Activated CD8-positive, alpha-beta memory T cell treated with anti-CD3 and anti-CD28 coated beads, Interleukin-2, amount 10 ng/mL, durations not matched to agents 7 days and 5 days (primary cell): Measurements from ENCODE around the gene MARCOL. TPM values are rescaled to one million over a fixed set of nuclear protein-coding genes. Genes with fewer than 3 reads are reported as not detected.

Experiments
- ATAC-seq: fragments of 150-1000 bp; cut with Tn5 transposase; one replicate; pipeline ENCODE4 v1.10.0; 2021; ENCODE audit warnings: moderate library complexity
- CTCF ChIA-PET: fragments of 350-600 bp; sonication (Branson Sonifier 250); formaldehyde crosslinking; loops from one replicate; lab custom pipeline; 2021; ENCODE audit warnings: antibody characterized with exemption; lab: Charles Lee
- DNase-seq: peaks from one replicate; pipeline ENCODE4 v3.0.0-alpha.2; 2020
- H3K27ac Mint-ChIP-seq: one replicate; pipeline ENCODE4 v1.8.0; 2021; ENCODE audit warnings: mild to moderate bottlenecking, mixed read lengths
- H3K27me3 Mint-ChIP-seq: one replicate; pipeline ENCODE4 v1.8.0; 2021; ENCODE audit warnings: mixed read lengths
- H3K36me3 Mint-ChIP-seq: one replicate; pipeline ENCODE4 v1.8.0; 2021; ENCODE audit warnings: mild to moderate bottlenecking, mixed read lengths
- H3K4me1 Mint-ChIP-seq: one replicate; pipeline ENCODE4 v1.8.0; 2021; ENCODE audit warnings: mixed read lengths
- H3K4me3 Mint-ChIP-seq: one replicate; pipeline ENCODE4 v1.8.0; 2021; ENCODE audit warnings: mild to moderate bottlenecking, moderate library complexity, mixed read lengths
- H3K9me3 Mint-ChIP-seq: one replicate; pipeline ENCODE4 v1.8.0; 2022; ENCODE audit warnings: low read depth, mixed read lengths
- total RNA-seq, 2 experiments: library from RNA; stranded (reverse); gene quantifications; one replicate each; pipeline ENCODE4 v1.2.3, GENCODE V29; 2021

The MARCOL gene, protein sequence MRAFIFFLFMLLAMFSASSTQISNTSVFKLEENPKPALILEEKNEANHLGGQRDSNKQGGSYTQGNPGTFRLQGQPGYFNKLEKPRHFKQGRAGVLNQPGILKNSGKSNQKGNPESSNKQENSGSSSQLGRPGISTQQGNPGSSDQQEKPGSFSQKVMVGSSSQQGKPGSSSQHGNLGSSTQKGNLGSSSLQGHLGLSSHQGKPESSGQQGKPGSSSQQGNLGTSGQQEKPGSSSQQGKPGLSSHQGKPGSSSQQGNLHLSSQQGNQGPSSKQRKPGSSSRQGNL
- total RNA-seq = not detected

DNA sequence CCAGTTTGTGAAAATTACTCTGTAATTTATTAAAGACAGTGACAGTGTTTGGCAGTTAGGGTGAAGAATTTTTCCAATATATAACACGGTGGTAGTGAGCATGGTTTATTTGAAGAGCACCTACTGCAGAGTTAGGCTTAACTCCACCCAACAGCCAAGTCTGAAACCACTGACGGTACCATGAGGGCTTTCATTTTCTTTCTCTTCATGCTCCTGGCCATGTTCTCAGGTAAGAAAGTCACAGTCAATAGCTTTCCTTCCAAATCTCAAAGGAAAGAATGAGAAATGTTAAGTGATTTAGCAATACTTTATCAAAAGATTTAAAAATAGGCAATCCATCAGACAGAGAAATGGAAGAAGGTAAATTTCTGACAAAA is at the start of gene MARCOL:
MARCOL (plus strand) TSS at position 108 of the 377 bp plus-strand sequence; CDS start at position 181, 73 bp downstream.
- CTCF ChIA-PET = no interaction called here
- Mint-ChIP-seq H3K4me3 (no peak within 1 kb of the TSS), H3K9me3 (no peaks in the 10 kb centered on the region), H3K4me1 (no peaks in the 10 kb centered on the region), H3K36me3 (no peaks in the 10 kb centered on the region), H3K27ac (no peak within 1 kb of the TSS), H3K27me3 (no peaks in the 10 kb centered on the region)
- ATAC-seq (no peak), DNase-seq (no peak)

DNA sequence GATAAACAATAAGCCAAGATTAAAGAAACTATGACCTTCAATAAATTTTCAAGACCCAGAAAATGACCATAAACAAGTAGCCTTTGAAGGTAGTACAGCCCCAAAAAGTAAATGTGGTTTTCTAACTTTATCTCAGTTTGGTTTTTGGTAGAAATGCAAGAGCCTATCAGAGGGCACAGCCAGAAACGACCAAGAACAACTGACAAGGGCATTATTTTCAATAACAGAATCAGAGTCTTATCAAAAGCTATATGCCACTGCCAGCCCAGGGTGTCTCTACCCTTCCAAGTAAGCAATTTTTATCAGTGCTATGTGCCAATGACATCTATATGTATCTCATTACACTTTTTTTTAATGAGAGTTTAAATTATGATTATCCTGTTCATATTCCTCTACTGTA is 47.3 kb upstream of the MARCOL start:
- no peak for ATAC-seq
- CTCF ChIA-PET = interaction anchor here (1.1 kb wide), 1 partner anchor 540 kb away, joined by 5 read pairs; no protein-coding TSS in a partner anchor
- Mint-ChIP-seq H3K36me3 (peaks cover 3% of the 10 kb centered on the region), H3K4me1 (peaks cover 11% of the 10 kb centered on the region), H3K4me3 (no peak overlapping the region), H3K27ac (no peak overlapping the region), H3K27me3 (peaks cover 11% of the 10 kb centered on the region), H3K9me3 (no peaks in the 10 kb centered on the region)
- DNase-seq = no peak

DNA sequence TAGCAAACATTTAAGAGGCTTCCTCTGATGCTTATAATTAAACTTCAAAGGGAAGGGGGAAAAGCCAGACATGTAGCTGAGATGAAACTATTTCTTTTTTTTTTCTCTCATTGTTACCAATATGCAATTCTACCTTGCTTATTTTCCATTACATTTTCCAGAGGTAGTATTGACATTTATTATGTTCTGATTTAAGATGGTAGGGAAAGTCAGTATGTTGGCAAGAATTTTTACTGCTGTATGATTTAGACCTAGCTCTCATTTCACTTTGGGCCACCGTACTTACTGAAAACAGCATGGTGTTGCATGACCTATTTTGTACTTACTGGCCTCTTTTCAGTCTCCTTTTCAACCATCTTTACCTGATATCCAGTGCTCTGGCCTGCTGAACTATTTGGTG is 45.1 kb upstream of the MARCOL start:
- CTCF ChIA-PET = no interaction called here
- H3K9me3 Mint-ChIP-seq = no peaks in the 10 kb centered on the region
- H3K36me3 Mint-ChIP-seq = no peaks in the 10 kb centered on the region
- DNase-seq = no peak
- H3K27ac Mint-ChIP-seq = no peak overlapping the region
- H3K4me1 Mint-ChIP-seq = peaks cover 3% of the 10 kb centered on the region
- no peak for ATAC-seq
- H3K27me3 Mint-ChIP-seq = peaks cover 20% of the 10 kb centered on the region
- H3K4me3 Mint-ChIP-seq = no peak overlapping the region

DNA sequence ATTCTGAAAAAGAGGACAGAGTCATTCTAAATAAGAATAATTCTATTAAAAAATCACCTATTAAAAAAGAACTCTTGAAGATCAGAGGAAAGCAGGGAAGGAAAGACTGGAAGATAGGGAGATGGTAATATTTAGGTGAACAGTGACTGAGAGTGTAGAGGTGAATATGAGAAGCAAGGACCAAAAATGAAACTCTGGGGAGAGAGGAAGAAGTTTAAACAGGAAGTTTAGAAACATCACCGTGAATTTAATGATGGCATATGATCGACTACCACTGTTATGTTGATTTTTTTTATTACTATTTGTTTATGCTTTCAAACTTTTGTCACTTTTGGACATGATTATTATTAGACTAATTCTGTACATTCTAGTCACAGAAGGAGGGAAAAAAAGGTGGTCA is 37.2 kb upstream of the MARCOL start:
- Mint-ChIP-seq H3K9me3 (no peaks in the 10 kb centered on the region), H3K27me3 (peaks cover 24% of the 10 kb centered on the region), H3K27ac (no peak overlapping the region), H3K4me1 (peaks cover 3% of the 10 kb centered on the region), H3K36me3 (no peaks in the 10 kb centered on the region), H3K4me3 (no peak overlapping the region)
- CTCF ChIA-PET = no interaction called here
- DNase-seq (no peak), ATAC-seq (no peak)

DNA sequence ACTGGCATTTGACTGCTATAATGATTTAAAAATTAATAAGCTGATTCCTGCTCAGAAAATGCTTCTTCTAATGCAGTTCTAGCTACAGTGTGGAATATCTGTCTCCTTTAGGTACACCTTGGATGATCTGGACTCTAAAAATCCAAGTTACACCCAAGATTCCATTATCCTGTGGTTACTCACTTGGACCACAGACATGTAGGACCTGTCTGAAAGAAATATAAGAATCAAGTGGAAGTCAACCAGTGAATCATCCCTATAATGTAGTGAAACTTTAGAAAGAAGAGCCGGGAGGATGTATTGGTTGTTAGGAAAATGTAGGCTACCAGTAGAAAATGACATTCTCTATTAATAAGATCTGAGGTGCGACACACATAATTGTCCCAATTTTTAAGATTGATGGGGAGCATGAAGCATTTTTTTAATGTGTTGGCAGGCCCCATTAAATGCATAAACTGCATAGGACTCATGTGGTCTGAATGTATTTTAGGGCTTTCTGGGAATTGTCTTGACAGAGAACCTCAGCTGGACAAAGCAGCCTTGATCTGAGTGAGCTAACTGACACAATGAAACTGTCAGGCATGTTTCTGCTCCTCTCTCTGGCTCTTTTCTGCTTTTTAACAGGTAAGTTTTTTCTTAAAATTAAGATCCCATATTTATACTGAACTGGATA is 35.7 kb upstream of the MARCOL start, which contains the start of gene SPINK6:
SPINK6 (plus strand) TSS at position 512 of the 673 bp plus-strand sequence; CDS start at position 567, 55 bp downstream.
- H3K27ac Mint-ChIP-seq = no peak within 1 kb of the TSS
- no peaks in the 10 kb centered on the region for H3K9me3 Mint-ChIP-seq
- no peak within 1 kb of the TSS for H3K4me3 Mint-ChIP-seq
- DNase-seq = no peak
- ATAC-seq = no peak
- no peaks in the 10 kb centered on the region for H3K36me3 Mint-ChIP-seq
- peaks cover 18% of the 10 kb centered on the region for H3K27me3 Mint-ChIP-seq
- H3K4me1 Mint-ChIP-seq = peaks cover 3% of the 10 kb centered on the region
- CTCF ChIA-PET = no interaction called here

DNA sequence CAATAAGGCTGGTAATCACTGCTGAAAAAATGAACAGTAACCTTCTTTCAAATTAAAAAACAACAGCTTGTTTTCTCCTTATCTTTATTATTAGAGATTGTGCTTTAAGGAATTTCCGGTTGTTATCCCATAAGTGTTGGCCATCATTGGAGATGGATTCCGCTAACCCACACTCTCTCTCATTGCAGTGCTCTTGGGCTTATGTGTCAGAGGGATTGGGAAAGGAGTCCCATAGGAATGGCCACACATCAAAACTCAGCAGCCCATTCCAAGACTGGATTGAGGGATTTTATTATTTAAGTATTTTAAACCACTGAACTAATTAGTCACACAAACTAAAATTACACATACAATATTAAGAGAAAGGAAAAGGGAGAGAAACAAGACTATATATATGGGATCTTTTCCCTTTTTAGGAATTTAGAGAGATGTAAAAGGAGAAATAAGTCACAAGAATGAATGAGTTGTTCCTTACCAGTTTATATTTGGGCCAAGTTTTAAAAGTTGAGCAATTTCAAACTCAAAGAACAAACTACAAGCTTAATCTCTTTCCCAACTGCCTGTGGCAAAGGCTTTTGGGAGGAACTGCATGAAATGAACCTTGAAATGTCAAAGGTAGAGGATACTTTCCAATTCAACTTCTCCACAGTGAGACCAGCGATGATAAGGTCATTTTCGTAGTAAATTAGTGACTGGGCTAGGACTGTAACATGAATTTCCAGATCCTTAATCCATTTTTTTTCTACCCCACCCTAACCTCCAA is 33.1 kb upstream of the MARCOL start:
- DNase-seq (no peak), ATAC-seq (no peak)
- Mint-ChIP-seq H3K4me1 (peaks cover 3% of the 10 kb centered on the region), H3K9me3 (no peaks in the 10 kb centered on the region), H3K27ac (no peak overlapping the region), H3K36me3 (no peaks in the 10 kb centered on the region), H3K27me3 (peaks cover 8% of the 10 kb centered on the region), H3K4me3 (no peak overlapping the region)
- CTCF ChIA-PET = no interaction called here

DNA sequence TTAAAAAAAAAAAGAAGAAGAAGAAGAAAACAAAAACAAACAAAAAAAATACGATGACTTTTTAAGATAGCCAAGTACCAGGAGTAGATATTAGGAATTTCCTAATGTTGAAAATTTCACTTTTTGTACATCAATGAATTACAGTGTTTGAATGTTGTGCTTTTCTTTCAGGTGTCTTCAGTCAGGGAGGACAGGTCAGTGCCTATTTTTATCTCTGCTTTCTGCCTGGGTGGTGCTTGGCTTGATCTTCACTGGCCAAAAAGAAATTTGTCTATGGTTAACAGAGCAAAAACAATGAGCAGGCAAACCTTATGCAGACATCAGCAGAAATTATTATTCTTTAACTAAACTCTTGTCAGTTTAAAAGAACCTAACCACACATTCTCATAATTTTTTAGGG is 32.5 kb upstream of the MARCOL start:
- Mint-ChIP-seq H3K4me1 (peaks cover 3% of the 10 kb centered on the region), H3K36me3 (no peaks in the 10 kb centered on the region), H3K27me3 (peaks cover 8% of the 10 kb centered on the region), H3K27ac (no peak overlapping the region), H3K4me3 (no peak overlapping the region), H3K9me3 (no peaks in the 10 kb centered on the region)
- DNase-seq = no peak
- ATAC-seq = no peak
- CTCF ChIA-PET = no interaction called here

DNA sequence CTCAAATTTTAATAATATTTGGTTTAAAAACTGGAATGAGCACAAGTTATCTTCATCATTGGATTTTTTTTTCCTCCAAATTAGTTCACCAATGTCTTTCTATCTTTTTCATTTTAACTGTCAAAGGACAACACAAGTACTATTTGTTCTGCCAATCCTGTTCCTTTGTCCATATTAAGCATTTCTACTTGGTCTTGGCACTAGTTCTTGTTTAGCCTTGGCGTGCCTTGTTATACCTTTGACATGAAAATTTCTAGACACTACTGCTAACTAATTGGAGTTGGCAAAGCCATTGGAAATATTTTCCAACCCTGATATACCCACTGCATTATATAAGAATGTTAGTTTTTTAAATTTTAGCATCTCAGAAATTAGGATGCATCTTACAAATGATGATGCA is 31.7 kb upstream of the MARCOL start:
- no peaks in the 10 kb centered on the region for H3K9me3 Mint-ChIP-seq
- no peak for ATAC-seq
- H3K27me3 Mint-ChIP-seq = peaks cover 7% of the 10 kb centered on the region
- no peak overlapping the region for H3K27ac Mint-ChIP-seq
- CTCF ChIA-PET = no interaction called here
- no peak overlapping the region for H3K4me3 Mint-ChIP-seq
- no peak for DNase-seq
- H3K36me3 Mint-ChIP-seq = no peaks in the 10 kb centered on the region
- H3K4me1 Mint-ChIP-seq = no peaks in the 10 kb centered on the region

DNA sequence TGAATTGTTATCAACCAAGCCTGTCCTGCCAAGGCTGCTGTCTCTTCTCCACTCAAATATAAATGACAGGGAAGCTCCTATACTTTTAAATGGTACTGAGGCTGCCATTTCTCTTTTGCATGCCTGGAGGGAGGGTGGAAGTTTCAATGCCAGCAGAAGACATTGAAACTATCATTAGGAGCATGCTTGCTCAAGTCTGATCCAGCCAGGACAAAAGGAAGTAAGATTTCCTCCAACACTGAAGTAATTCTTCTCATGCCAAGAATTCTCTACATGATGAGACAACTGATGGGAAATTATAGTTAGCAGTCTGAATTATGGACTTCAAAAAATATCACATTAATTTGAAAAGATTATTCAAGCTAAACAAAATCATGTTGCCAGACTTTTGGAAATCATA is 30.1 kb upstream of the MARCOL start:
- Mint-ChIP-seq H3K4me1 (no peaks in the 10 kb centered on the region), H3K36me3 (no peaks in the 10 kb centered on the region)

DNA sequence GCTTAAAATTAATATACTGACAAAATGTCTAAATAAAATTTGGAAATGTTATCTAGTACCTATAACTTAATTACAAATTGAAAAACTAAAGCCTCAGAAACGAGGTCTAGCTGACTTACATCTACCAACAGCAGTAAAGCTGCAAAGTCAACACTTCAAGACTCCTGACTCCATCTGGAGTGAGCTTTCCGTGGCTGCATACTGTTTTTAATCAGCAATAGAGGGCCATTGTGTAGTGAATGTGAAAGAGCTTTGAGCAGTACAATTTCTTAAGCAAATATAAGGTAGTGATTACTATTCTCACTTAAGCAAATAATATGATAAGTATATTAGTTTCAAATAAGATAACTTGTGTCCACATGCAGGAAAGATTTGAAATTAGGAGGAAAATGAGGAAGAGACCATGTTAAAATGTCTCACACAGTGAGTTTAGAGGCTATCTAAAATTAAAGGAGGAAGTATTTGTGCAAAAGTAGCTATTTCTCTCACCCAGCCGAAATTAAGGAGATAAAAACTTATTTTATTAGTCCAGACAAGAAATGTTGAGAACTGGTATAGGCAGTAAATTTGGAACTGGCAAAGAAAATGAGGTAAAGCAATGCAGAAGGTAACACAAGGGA is 29.1 kb upstream of the MARCOL start:
- Mint-ChIP-seq H3K9me3 (no peaks in the 10 kb centered on the region), H3K27me3 (peaks cover 6% of the 10 kb centered on the region), H3K27ac (no peak overlapping the region), H3K36me3 (no peaks in the 10 kb centered on the region), H3K4me3 (no peak overlapping the region), H3K4me1 (no peaks in the 10 kb centered on the region)
- CTCF ChIA-PET = no interaction called here
- ATAC-seq (no peak), DNase-seq (no peak)

More for the DNA sequence above, 30.1 kb upstream of the MARCOL start:
- Mint-ChIP-seq H3K27ac (no peak overlapping the region), H3K27me3 (peaks cover 9% of the 10 kb centered on the region), H3K4me3 (no peak overlapping the region), H3K9me3 (no peaks in the 10 kb centered on the region)
- no peak for DNase-seq
- ATAC-seq = no peak
- CTCF ChIA-PET = no interaction called here

DNA sequence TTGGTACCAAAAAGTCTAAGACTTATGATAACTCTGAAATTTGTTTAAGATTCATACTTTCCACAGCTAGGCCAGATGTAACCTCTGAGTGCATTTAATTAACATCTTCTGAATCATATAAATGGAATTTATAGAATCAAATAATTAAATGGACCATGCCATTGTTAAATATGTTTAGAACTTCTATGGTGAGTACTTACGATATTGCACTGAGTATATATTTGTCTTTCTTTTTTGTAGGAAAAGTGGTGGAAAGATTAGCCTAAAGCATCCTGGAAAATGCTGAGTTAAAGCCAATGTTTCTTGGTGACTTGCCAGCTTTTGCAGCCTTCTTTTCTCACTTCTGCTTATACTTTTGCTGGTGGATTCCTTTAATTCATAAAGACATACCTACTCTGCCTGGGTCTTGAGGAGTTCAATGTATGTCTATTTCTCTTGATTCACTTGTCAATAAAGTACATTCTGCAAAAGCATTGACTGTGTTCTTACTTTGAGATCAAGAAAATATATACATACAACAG is 23.6 kb upstream of the MARCOL start:
- H3K9me3 Mint-ChIP-seq = peaks cover 3% of the 10 kb centered on the region
- H3K36me3 Mint-ChIP-seq = no peaks in the 10 kb centered on the region
- CTCF ChIA-PET = no interaction called here
- DNase-seq = no peak
- peaks cover 2% of the 10 kb centered on the region for H3K27me3 Mint-ChIP-seq
- no peak overlapping the region for H3K27ac Mint-ChIP-seq
- ATAC-seq = no peak
- no peak overlapping the region for H3K4me3 Mint-ChIP-seq
- H3K4me1 Mint-ChIP-seq = no peaks in the 10 kb centered on the region

DNA sequence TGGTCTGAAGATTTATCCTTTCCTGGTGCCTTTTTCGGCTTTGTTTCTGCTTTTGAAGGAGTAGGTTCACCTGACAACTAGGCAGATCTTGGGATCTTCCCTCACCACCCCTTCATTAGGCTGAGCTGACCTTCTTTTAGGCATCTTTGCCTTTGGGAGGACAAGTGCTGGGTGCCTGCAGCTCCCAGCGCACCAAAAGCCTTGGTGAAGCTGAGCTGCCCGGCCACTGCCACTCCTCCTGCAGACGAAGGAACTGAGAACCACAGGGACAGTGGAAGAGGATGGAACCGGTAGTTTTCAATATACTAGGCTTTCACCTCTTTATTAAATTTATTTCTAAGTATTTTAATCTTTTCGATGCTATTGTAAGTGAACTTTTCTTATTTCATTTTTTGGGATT is 16.8 kb upstream of the MARCOL start:
- peaks cover 12% of the 10 kb centered on the region for H3K27me3 Mint-ChIP-seq
- H3K4me1 Mint-ChIP-seq = no peaks in the 10 kb centered on the region
- ATAC-seq (no peak), DNase-seq (no peak)
- H3K36me3 Mint-ChIP-seq = no peaks in the 10 kb centered on the region
- CTCF ChIA-PET = no interaction called here
- H3K27ac Mint-ChIP-seq = no peak overlapping the region
- peaks cover 3% of the 10 kb centered on the region for H3K9me3 Mint-ChIP-seq
- no peak overlapping the region for H3K4me3 Mint-ChIP-seq

DNA sequence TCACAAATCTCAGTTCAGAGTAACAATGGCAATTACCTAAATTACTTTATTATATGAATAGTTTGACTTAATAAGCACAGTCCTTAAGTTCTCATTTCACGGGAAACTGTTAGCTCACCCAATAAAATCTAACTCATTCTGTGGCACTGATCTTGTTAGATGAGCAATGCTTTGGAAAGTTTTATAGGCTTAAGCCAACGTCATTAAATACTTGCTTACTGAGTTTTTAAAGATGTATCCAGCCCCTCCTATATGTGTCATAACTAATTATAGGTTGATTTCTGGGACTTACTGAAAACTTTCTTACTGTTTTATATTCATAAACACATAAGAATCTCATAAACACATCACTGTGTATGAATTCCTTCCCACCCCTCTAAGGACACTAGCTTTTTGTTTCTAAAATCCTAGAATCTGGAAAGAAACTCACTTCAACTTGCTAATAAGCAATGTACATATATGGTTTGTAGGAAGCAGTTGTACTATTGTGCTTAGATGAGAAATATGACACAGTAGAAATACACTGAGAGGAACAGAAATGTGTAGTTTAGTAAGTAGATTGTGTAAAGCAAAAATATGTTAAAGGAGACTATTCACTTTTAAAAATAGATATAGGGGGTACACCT is 14.1 kb upstream of the MARCOL start:
- peaks cover 12% of the 10 kb centered on the region for H3K27me3 Mint-ChIP-seq
- ATAC-seq (no peak), DNase-seq (no peak)
- H3K4me1 Mint-ChIP-seq = no peaks in the 10 kb centered on the region
- no peaks in the 10 kb centered on the region for H3K9me3 Mint-ChIP-seq
- no peak overlapping the region for H3K4me3 Mint-ChIP-seq
- CTCF ChIA-PET = no interaction called here
- no peak overlapping the region for H3K27ac Mint-ChIP-seq
- H3K36me3 Mint-ChIP-seq = no peaks in the 10 kb centered on the region
